ENCODE measurements around the gene BMP7. TPM values are rescaled to one million over a fixed set of nuclear protein-coding genes. Genes with fewer than 3 reads are reported as not detected.

BMP7 gene
- total and polyA plus RNA-seq, 9 of the 15 experiments (the other 6 are each of a cell fraction or from before 2014, with no cell fraction given), result 0.18 TPM; not detected in 8

DNA sequence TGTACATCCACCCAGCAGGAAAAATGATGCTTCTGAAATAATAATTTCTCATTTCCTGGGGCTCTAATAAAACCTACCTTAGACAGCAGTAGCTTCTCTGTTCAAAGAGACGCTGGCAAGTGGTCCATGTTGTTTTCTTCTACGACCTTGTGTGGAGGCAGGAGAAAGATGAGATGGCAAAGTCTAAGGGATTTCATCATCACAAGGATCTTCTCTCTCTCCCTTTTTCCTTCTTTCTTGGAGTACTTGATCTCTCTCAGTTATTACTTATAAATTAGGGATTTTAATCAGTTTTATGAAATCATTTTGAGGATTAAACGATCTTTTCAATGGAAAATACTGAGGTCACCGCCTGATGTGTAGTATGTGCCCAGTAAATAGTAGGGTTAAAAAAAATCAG lies 147.5 kb downstream of the BMP7 start (continued):
- no peak for TF ChIP-seq ZNF639 (CRISPR knock-in tag; conservative IDR thresholded peaks at IDR 0.05 in 1 of 2, IDR thresholded peaks at IDR 0.05 in 1 of 2)

Small RNA genes lying within 50 kb of the gene (small RNA-seq; reads per million reads assigned to genes)
- gene RF00019, result not detected

Other genes starting within 250 kb of the BMP7 start
- not detected in 2 replicates for gene SPO11, start 63.2 kb upstream of the BMP7 start, total RNA-seq (2014; rRNA removed)
- not detected in 2 replicates for gene SPO11, start 63.2 kb upstream of the BMP7 start, total RNA-seq (2014; rRNA removed; fragmentation: Illumina TruSeq; extraction: Trizol)
- gene SPO11, start 63.2 kb upstream of the BMP7 start, total RNA-seq (2015; rRNA removed; fragmentation: Illumina TruSeq; extraction: Trizol), result not detected in 2 replicates
- gene SPO11, start 63.2 kb upstream of the BMP7 start, total RNA-seq (2021), result not detected in 2 replicates
- gene SPO11, start 63.2 kb upstream of the BMP7 start, polyA plus RNA-seq (2011; rRNA removed), result not detected in 2 replicates
- not detected in 2 replicates for gene SPO11, start 63.2 kb upstream of the BMP7 start, polyA plus RNA-seq (2014; fragmentation: Illumina TruSeq; extraction: Trizol)
- not detected for gene SPO11, start 63.2 kb upstream of the BMP7 start, polyA plus RNA-seq (2014; fragmentation: Nextera tagmentation; extraction: Ambion mirVana)
- not detected in 2 replicates for gene SPO11, start 63.2 kb upstream of the BMP7 start, polyA plus RNA-seq (2014; rRNA removed)
- gene RAE1, start 84.6 kb upstream of the BMP7 start, total RNA-seq (2014; rRNA removed), result 40.8 and 60.8 TPM in 2 replicates
- 77.7 and 81.1 TPM in 2 replicates for gene RAE1, start 84.6 kb upstream of the BMP7 start, total RNA-seq (2014; rRNA removed; fragmentation: Illumina TruSeq; extraction: Trizol)
- gene RAE1, start 84.6 kb upstream of the BMP7 start, total RNA-seq (2015; rRNA removed; fragmentation: Illumina TruSeq; extraction: Trizol), result 82.6 and 84.9 TPM in 2 replicates
- 68.7 and 70.5 TPM in 2 replicates for gene RAE1, start 84.6 kb upstream of the BMP7 start, total RNA-seq (2021)
- gene RAE1, start 84.6 kb upstream of the BMP7 start, polyA plus RNA-seq (2011; rRNA removed), result 49.8 and 52.2 TPM in 2 replicates
- 100 and 104 TPM in 2 replicates for gene RAE1, start 84.6 kb upstream of the BMP7 start, polyA plus RNA-seq (2014; fragmentation: Illumina TruSeq; extraction: Trizol)
- gene RAE1, start 84.6 kb upstream of the BMP7 start, polyA plus RNA-seq (2014; fragmentation: Nextera tagmentation; extraction: Ambion mirVana), result 100 to 1,000 TPM; 223 to 248 TPM
- gene RAE1, start 84.6 kb upstream of the BMP7 start, polyA plus RNA-seq (2014; rRNA removed), result 33.7 and 62.4 TPM in 2 replicates
- gene RBM38, start 124.8 kb upstream of the BMP7 start, total RNA-seq (2014; rRNA removed), result 63.6 and 74.0 TPM in 2 replicates
- gene RBM38, start 124.8 kb upstream of the BMP7 start, total RNA-seq (2014; rRNA removed; fragmentation: Illumina TruSeq; extraction: Trizol), result 10.9 and 12.3 TPM in 2 replicates
- 33.9 and 36.1 TPM in 2 replicates for gene RBM38, start 124.8 kb upstream of the BMP7 start, total RNA-seq (2015; rRNA removed; fragmentation: Illumina TruSeq; extraction: Trizol)
- 82.4 and 83.4 TPM in 2 replicates for gene RBM38, start 124.8 kb upstream of the BMP7 start, total RNA-seq (2021)
- gene RBM38, start 124.8 kb upstream of the BMP7 start, polyA plus RNA-seq (2011; rRNA removed), result 31.9 and 33.2 TPM in 2 replicates
- 22.5 and 55.0 TPM in 2 replicates for gene RBM38, start 124.8 kb upstream of the BMP7 start, polyA plus RNA-seq (2014; fragmentation: Illumina TruSeq; extraction: Trizol)
- under 1 TPM; 0.28 to 0.39 TPM for gene RBM38, start 124.8 kb upstream of the BMP7 start, polyA plus RNA-seq (2014; fragmentation: Nextera tagmentation; extraction: Ambion mirVana)
- 79.6 and 84.1 TPM in 2 replicates for gene RBM38, start 124.8 kb upstream of the BMP7 start, polyA plus RNA-seq (2014; rRNA removed)

Measured in K562 (cell line).